GM18498 (cell line): ENCODE results near the gene STAT3.
"Not testable (repeated sequence)": the region's sequence is repeated elsewhere in the genome, so short reads cannot be mapped to it uniquely, and the experiment has no call there.

ENCODE experiments used
- ATAC-seq: cut with Tn5 transposase; IDR thresholded peaks from one replicate; pipeline ENCODE4 v1.9.1; 2021; ENCODE audit warnings: mild to moderate bottlenecking, moderate library complexity; ENCODE audit not compliant: unreplicated experiment

Gene STAT3

GRCh38 chr17:42386777-42387657 is 1.2 kb downstream of the STAT3 start:
- ATAC-seq: no peak

GRCh38 chr17:42381898-42382297 is 6.3 kb downstream of the STAT3 start:
- ATAC-seq: no peak

- ATAC-seq: no peak
Observed at GRCh38 chr17:42380935-42381334, 7.3 kb downstream of the STAT3 start.

GRCh38 chr17:42378959-42379594 is 9.2 kb downstream of the STAT3 start:
- no peak for ATAC-seq

GRCh38 chr17:42378359-42378958 is 9.8 kb downstream of the STAT3 start:
- ATAC-seq: no peak

- no peak for ATAC-seq
Observed at GRCh38 chr17:42373896-42374295, 14.3 kb downstream of the STAT3 start.

- ATAC-seq: no peak
Observed at GRCh38 chr17:42372142-42372541, 16.1 kb downstream of the STAT3 start.

GRCh38 chr17:42368797-42369561 is 19.3 kb downstream of the STAT3 start:
- ATAC-seq: not testable (repeated sequence)

GRCh38 chr17:42368310-42368709 is 19.9 kb downstream of the STAT3 start:
- ATAC-seq: not testable (repeated sequence)

GRCh38 chr17:42366176-42367023 is 21.8 kb downstream of the STAT3 start:
- ATAC-seq: not testable (repeated sequence)

GRCh38 chr17:42365136-42365535 is 23.1 kb downstream of the STAT3 start:
- ATAC-seq: no peak

- no peak for ATAC-seq
Observed at GRCh38 chr17:42363767-42364585, 24.3 kb downstream of the STAT3 start.

GRCh38 chr17:42363231-42363630 is 25.0 kb downstream of the STAT3 start:
- ATAC-seq: no peak

GRCh38 chr17:42362245-42362961 is 25.8 kb downstream of the STAT3 start:
- ATAC-seq: no peak

GRCh38 chr17:42361781-42362186 is 26.5 kb downstream of the STAT3 start:
- ATAC-seq: no peak

- not testable (repeated sequence) for ATAC-seq
Observed at GRCh38 chr17:42360388-42360787, 27.9 kb downstream of the STAT3 start.

GRCh38 chr17:42359133-42359532 is 29.1 kb downstream of the STAT3 start:
- ATAC-seq: no peak

- no peak for ATAC-seq
Observed at GRCh38 chr17:42358434-42358833, 29.8 kb downstream of the STAT3 start.
